D341Med (cell line): ENCODE data around the gene AK8.

Experiments used
- DNase-seq: peaks from one replicate; pipeline ENCODE4 v3.0.0; 2012; ENCODE audit warnings: low spot score

The AK8 gene

DNA sequence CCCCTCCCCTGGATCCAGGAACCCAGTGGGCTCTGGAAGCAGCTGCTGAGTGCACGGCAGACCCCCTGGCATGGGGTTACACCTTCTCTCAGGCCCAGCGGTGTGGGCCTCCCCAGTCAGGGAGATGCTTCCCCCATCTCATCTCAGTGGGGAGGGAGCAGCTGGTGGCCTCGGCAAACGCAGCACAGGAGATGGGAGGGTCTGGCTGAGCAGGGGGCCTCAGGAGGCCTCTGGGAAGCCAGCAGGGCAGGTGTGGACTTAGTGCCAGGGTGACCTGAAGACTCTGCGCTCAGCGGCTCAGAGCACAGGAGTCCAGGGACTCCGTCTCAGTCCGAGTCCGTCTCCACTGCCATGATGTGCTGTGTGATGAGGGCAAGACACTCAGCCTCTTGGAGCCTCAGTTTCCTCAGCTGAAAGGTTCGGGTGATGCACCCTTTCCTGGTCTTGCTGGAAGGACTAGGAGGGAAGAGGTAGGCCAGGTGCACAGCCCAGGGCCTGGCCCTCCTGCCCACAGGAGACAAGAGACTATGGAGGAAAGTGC is 107.2 kb downstream of the AK8 start:
- no peak for DNase-seq

DNA sequence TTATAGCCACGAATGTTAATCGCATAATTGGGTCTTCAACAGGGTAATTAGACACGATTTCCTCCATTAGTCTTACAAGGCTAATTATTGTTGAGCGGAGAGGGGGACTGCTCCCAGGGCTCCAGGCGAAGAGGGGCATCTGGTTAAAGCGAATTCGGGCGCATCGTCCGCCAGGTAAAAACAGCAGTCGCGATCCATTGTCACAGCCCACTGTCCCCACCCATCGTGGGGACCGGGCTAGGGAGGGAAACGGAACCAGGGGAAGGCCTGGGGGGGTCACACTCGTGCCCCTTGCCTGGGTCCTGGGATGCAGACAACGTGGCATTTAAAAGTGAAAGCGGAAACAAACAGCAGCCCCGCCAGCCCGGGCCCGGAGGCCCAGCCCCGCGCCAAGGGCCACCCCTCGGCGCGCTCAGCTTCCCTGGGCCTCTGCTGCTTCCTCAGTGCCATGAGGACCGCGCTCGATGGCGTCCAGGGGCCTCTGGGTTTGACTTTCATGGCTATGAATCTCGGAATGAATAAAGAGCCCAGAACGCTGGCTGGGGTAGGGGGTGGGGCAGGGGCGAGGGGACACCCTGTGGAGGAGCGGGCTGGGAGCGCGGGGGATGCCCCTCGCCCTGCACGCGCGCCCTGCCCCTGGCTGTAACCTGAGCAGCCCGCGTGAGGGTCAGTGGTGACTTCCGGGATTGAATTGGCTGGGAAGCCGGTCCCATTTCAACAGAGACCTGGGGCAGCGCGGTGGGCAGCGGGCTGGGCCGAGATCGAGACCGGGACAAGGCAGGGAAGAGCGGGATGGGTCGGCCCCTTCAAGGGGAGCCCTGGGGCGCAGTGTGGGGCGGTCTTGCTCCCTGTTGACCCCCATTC is 107.9 kb downstream of the AK8 start:
- DNase-seq: peak; percentile 67

- DNase-seq: no peak
These were observed 108.9 kb downstream of the AK8 start for GRCh38 chr9:132768932-132769905.

DNA sequence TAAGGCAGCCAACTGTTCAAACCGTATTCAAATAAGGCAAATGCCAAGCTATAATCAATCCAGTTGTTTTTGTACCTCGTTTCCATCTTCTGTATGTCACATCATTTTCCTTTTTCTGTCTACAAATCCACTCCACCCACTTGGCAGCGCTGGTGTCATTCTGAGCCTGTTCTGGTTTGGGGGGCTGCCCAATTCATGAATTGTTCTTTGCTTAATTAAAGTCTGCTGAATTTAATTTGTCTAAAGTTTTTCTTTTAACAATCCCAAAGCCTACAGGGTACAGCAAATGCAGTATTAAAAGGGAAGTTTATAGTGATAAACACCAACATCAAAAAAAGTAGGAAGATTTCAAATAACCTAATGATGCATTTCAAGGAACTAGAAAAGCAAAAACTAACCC is 114.5 kb downstream of the AK8 start:
- no peak for DNase-seq

- DNase-seq: no peak
These were observed 115.2 kb downstream of the AK8 start for GRCh38 chr9:132762896-132763295.

DNA sequence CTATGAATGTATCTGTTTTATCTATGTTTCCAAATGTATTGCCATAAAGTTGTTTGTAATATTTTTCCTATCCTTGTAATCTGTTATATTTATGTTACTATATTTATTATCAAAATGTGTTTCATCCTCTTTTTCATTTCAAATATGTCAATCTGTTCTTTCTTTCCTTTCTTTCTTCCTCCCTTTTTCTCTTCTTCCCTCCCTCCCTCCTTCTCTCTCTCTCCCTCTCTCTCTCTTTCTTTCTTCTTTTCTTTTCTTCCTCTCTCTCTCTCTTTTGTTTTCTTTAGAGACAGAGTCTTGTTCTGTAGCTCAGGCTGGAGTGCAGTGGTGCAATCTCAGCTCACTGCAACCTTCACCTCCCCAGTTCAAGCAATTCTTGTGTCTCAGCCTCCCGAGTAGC is 116.5 kb downstream of the AK8 start:
- DNase-seq: no peak

- no peak for DNase-seq
These were observed 118.0 kb downstream of the AK8 start for GRCh38 chr9:132760057-132760456.

DNA sequence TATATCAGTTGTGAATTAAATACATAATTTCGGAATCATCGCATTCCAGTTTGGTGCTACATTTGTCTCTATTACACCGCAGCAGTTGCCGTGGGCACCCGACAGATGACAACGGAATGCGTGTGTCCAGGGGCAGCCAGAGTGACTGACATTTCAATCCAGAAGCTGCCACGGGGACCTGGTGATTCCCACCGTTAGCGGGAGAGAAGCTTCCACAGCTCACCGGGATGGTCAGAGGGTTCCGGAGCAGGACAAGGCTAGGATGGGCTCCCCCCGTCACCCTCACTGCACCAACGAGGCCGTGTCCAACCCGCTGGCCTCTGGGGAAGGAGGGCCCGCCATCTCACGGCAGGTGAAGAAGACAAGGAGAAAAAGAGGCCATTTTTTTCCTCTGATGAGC is 121.1 kb downstream of the AK8 start:
- DNase-seq: peak; percentile 10

DNA sequence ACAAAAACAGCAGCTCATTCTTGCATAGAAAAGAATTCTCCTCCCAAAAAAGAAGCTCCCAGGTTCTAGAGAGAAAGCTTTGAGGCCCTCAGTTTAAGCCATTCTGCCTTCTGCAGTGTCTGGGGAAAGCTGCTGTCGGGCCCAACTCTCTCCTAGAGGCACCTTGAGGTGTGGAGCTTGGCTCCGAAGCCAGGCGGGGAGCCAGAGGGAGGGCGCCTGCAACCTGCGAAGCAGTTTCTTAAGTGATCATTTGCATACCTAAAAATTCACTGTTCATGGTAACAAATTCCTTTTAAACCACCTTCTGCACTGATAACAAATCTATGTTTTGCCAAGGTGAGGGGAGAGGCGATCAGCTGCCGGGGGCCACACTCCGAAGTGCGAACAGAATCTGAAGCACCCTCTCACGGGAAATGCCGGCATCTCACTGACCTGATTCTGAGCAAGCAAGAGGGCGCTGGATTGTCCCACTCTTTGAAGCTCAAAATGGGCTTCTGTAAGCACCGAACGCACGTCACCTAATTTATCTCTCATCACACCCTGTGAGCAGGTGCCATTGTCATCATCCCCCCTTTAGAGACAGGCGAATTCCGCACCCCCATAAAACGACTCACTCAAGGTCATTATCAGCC is 121.8 kb downstream of the AK8 start:
- peak; percentile 9 for DNase-seq

- peak; percentile 28 for DNase-seq
These were observed 123.0 kb downstream of the AK8 start for GRCh38 chr9:132755096-132755495.

DNA sequence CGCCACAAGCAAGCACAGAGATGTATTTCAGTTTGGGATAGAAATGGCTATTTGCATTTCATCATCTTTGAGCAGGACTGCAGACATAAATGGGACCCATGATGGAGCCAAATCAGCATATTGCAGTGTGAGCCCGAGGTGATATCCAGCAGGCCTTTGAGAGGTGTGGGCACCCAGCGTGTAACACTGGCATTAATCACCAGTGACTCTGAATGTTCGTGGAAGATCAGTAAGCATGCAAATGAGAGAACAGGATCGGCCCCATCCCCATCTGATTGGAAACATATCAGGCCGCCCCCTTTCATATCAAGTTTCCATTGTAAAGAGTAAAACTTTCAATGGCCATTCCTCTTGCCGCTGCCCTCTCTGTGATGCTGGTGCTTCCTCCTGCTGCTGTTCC is 123.8 kb downstream of the AK8 start:
- DNase-seq: peak; percentile 11

- no peak for DNase-seq
These were observed 124.5 kb downstream of the AK8 start for GRCh38 chr9:132753593-132753880.

DNA sequence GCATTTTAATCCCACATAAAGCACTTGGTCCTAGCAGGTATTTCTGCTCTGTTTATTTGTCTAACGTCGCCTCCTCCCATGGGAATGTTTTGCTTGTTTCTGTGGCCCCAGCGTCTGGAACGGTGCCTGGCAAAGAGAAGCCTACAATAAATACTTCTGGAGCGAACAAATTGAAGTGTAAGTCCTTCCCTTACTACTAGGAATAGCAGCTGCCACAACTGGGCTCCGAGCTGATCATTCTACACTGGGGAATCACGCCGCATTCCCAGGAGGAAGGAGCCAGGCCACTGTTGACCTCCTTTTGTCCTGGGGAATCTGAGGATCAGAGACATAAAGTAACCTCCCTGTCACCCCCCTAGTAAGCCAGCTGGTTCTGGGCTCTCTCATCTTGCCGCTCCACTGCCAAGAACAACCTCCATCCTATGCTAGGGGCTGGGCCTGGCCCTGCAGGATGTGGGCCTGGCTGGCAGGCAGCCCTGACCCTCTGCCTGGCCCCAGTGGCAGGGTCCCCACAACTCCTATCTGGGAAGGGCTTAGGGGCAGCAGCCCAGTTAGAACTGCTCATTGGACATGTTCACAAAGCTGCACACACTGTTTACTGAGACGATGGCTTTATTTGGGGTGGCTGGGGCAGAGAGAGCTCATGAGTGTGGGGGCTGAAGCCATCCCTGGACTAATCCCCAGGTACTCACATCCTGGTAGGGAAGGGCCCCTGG is 125.0 kb downstream of the AK8 start:
- DNase-seq: peak; percentile 16

- no peak for DNase-seq
These were observed 127.4 kb downstream of the AK8 start for GRCh38 chr9:132750668-132751067.

GRCh38 chr9:132749306-132749705 is 128.8 kb downstream of the AK8 start:
- peak; percentile 9 for DNase-seq

DNA sequence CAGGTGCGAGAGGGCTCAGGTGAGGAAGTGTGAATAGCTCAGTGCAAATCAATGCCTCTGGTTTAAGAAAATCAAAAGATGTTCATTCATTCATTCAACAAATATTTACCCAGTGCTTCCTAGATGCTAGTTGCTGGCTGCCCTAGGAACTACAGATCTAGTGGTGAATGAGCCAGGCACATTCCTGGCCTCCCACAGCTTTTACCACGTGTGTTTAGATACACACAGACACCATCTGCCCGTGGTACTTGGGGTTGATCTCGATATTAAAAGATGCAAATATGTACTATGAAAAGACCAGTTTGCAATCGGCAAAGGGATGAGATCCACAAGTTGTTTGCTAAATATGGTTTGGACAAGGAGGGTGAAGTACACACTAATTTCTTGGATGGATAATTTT is 129.6 kb downstream of the AK8 start:
- peak; percentile 6 for DNase-seq

DNA sequence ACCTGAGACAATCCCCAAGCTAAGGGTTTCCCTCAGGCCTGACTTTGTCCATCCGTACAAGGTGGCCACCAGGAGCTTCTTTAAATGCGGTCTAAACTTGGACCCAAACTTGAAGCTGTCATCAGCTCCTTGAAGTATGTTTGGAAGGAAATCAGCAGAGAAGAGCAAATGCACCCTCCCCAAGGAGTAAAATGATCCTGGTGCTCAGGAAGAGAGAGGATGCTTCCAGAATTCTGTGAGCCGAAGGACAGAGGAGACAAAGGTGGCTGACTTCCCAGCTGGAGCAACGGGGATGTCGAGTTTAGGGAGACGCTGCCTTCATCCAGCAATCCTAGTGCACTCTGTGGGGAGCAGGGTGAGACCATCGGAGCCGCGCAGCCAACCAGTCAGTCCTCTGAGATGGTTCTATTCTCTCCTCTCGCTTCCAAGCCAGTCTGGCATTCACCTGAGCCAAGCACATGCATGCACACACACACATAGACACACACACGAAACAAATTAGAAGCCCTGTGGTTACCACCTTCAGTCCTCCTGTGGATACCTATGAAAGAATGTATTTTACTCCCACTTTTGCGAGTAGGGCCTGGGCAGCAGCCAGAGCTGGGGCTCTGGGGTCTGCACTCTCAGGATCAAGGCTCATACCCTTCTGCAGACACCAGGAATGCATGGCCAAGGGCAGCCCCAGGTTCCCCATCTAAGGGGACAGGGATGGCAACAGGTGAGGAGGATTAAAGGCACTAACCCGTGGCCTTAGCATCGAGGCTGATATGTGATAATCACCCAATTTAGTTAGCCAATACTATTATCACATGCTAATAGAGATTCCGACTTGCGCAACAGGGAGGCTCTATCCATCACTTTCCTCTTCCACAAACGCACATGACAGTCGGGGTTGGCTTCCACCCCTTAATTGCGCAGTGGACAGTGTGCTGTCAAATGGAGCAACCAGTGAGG is 132.1 kb downstream of the AK8 start:
- DNase-seq: peak; percentile 18

DNA sequence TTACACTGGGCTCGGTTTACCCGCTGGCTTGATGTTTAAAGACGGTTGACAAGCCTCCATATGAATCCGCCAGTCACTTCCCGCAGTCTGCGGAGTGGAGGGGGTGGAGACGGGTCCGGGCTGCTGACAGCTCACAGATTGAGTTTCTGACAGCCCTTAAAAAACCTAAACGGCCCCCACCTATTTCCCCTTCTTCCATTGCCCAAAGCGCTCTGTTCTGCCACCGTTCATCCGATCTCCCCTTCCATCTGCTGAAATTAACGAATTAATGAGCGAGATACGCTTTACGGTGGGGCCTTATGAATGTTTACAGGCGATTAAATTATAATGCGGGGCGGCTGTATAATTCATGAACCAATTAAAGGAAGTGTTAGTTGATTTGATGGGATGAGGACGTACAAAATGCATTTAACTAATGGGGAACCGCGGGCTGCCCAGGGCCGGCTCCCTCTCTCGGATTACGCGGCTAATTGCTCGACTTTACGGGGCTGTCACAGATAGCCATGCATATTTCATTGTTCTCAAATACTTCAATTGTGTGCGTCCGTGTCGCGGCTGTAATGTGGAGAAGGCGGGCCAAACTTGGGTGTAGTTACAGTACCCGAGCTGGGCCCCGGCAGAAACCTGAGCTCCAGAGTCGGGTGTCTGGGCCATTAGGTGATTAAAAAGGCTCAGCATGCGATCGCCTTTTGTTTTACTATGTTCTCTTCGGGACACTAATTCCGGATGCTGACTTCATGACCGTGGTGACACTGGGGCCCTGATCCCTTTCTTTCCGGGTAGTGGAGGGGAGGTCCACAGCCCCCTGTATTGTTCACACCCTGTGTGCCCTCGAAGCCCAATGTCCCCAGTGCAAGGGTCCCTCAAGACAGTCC is 133.0 kb downstream of the AK8 start:
- DNase-seq: peak; percentile 86

- DNase-seq: peak; percentile 27
These were observed 134.1 kb downstream of the AK8 start for GRCh38 chr9:132743931-132744479.
